Mesendoderm (in vitro differentiated cells): ENCODE data around the gene ROBO2.

ENCODE experiments used
- DNase-seq: peaks from one replicate; pipeline ENCODE4 v3.0.0; 2013
- H2AK5ac ChIP-seq: 2 replicates; pipeline ENCODE4 v1.6.1; 2013; ENCODE audit warnings: low read length, inconsistent platforms
- H2BK120ac ChIP-seq: 2 replicates; pipeline ENCODE4 v1.6.1; 2013; ENCODE audit warnings: low read depth, mild to moderate bottlenecking, low read length, moderate library complexity, mixed read lengths
- H2BK15ac ChIP-seq: replicated peaks from 2 replicates; pipeline ENCODE4 v1.6.1; 2013; ENCODE audit warnings: low read depth, mild to moderate bottlenecking, moderate library complexity
- H2BK5ac ChIP-seq: 2 replicates; pipeline ENCODE4 v1.6.1; 2013; ENCODE audit warnings: low read length, inconsistent platforms
- H3K18ac ChIP-seq: 2 replicates; pipeline ENCODE4 v1.6.1; 2013; ENCODE audit warnings: mild to moderate bottlenecking, low read length, mixed read lengths
- H3K23ac ChIP-seq: one replicate; pipeline ENCODE4 v1.6.1; 2013; ENCODE audit warnings: low read length
- H3K27ac ChIP-seq: 2 replicates; pipeline ENCODE4 v1.5.1; 2013; ENCODE audit warnings: low read depth, mild to moderate bottlenecking, inconsistent platforms, low read length, moderate library complexity
- H3K27me3 ChIP-seq: 2 replicates; pipeline ENCODE4 v1.6.1; 2013; ENCODE audit warnings: low read length, control low read depth, mild to moderate bottlenecking, inconsistent platforms; ENCODE audit not compliant: insufficient read depth, poor library complexity
- H3K36me3 ChIP-seq: 2 replicates; pipeline ENCODE4 v1.6.1; 2013; ENCODE audit warnings: low read length, inconsistent platforms; ENCODE audit not compliant: control insufficient read depth, insufficient read depth
- H3K4ac ChIP-seq: one replicate; pipeline ENCODE4 v1.6.1; 2013; ENCODE audit warnings: low read depth, mild to moderate bottlenecking, low read length, moderate library complexity
- H3K4me1 ChIP-seq: 2 replicates; pipeline ENCODE4 v1.6.1; 2013; ENCODE audit warnings: low read depth, low read length, inconsistent platforms; ENCODE audit not compliant: control insufficient read depth
- H3K4me2 ChIP-seq: 2 replicates; pipeline ENCODE4 v1.6.1; 2013; ENCODE audit warnings: low read length
- H3K4me3 ChIP-seq: 2 replicates; pipeline ENCODE4 v1.5.1; 2013; ENCODE audit warnings: mild to moderate bottlenecking, low read length
- H3K56ac ChIP-seq: one replicate; pipeline ENCODE4 v1.6.1; 2013; ENCODE audit warnings: low read length
- H3K79me1 ChIP-seq: 2 replicates; pipeline ENCODE4 v1.6.1; 2013; ENCODE audit warnings: low read length, inconsistent platforms
- H3K79me2 ChIP-seq: 2 replicates; pipeline ENCODE4 v1.6.1; 2013; ENCODE audit warnings: mild to moderate bottlenecking, low read length; ENCODE audit not compliant: control insufficient read depth, insufficient read depth
- H3K9ac ChIP-seq: 2 replicates; pipeline ENCODE4 v1.6.1; 2013; ENCODE audit warnings: low read length, inconsistent platforms
- H4K5ac ChIP-seq: one replicate; pipeline ENCODE4 v1.6.1; 2013; ENCODE audit warnings: low read length
- H4K8ac ChIP-seq: one replicate; pipeline ENCODE4 v1.6.1; 2013; ENCODE audit warnings: low read depth, mild to moderate bottlenecking, control low read depth, low read length, moderate library complexity
- WGBS: extraction: QIAGEN DNeasy Blood & Tissue Kit; methylation state at CpG from one replicate; pipeline ENCODE4 v1.1.7; 2013; ENCODE audit warnings: low lambda C conversion rate, missing lambda C conversion rate; ENCODE audit not compliant: insufficient coverage; ENCODE audit errors: extremely low coverage; 5-methylcytosine and 5-hydroxymethylcytosine counted together

Gene ROBO2

DNA sequence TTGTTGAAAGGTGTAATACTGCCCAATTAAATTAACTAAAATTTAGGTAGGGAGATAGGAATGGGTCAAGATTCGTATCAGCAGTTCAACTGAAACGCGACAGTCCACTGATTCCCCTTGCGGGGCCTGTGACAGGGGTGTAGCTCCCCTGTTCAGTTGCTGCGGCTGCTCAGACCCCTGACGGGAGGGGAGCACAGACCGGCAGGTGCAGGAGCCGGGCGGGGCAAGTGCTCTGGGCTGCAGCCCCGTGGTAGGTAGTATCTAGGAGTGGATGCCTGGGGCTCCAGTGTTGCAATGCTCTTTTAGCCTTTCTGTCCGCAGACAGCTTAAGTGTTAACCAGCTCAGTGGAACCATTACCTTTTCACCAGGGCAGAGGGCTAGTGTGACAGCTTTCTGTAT is 164.9 kb downstream of the ROBO2 start:
- Histone ChIP-seq H3K79me1 (no peaks in the 10 kb centered on the region), H3K79me2 (no peaks in the 10 kb centered on the region), H4K8ac (no peak overlapping the region), H3K4me1 (no peaks in the 10 kb centered on the region), H3K56ac (no peak overlapping the region), H3K9ac (no peak overlapping the region), H3K36me3 (no peaks in the 10 kb centered on the region), H2BK5ac (no peak overlapping the region), H2AK5ac (no peak overlapping the region), H3K27me3 (no peaks in the 10 kb centered on the region), H3K27ac (no peak overlapping the region), H4K5ac (no peak overlapping the region), H2BK120ac (no peak overlapping the region), H3K18ac (no peak overlapping the region), H3K4me3 (no peak overlapping the region), H3K23ac (no peak overlapping the region), H3K4ac (no peak overlapping the region), H3K4me2 (no peak overlapping the region), H2BK15ac (no peak overlapping the region)
- WGBS: no CpG with 5 or more reads among the region's 11 CpGs
- no peak for DNase-seq

- Histone ChIP-seq H3K9ac (no peak overlapping the region), H3K18ac (no peak overlapping the region), H3K56ac (no peak overlapping the region), H4K8ac (no peak overlapping the region), H2BK120ac (no peak overlapping the region), H3K4ac (no peak overlapping the region), H3K27ac (no peak overlapping the region), H3K79me2 (no peaks in the 10 kb centered on the region), H3K4me2 (no peak overlapping the region), H2BK5ac (no peak overlapping the region), H4K5ac (no peak overlapping the region), H3K4me3 (no peak overlapping the region), H3K79me1 (no peaks in the 10 kb centered on the region), H3K36me3 (no peaks in the 10 kb centered on the region), H3K23ac (no peak overlapping the region), H2AK5ac (no peak overlapping the region), H3K27me3 (no peaks in the 10 kb centered on the region), H3K4me1 (no peaks in the 10 kb centered on the region), H2BK15ac (no peak overlapping the region)
- DNase-seq: no peak
- WGBS: no CpG with 5 or more reads among the region's 8 CpGs
Measured at GRCh38 chr3:77207753-77208152, 167.9 kb downstream of the ROBO2 start.

GRCh38 chr3:77222701-77223100 is 182.8 kb downstream of the ROBO2 start:
- no peak overlapping the region for H4K5ac ChIP-seq
- H2BK5ac ChIP-seq: no peak overlapping the region
- H3K27ac ChIP-seq: no peak overlapping the region
- H3K18ac ChIP-seq: no peak overlapping the region
- no peak overlapping the region for H3K56ac ChIP-seq
- no peak overlapping the region for H3K4ac ChIP-seq
- no peak overlapping the region for H2BK120ac ChIP-seq
- no peak overlapping the region for H3K4me2 ChIP-seq
- H3K36me3 ChIP-seq: no peaks in the 10 kb centered on the region
- no peak overlapping the region for H4K8ac ChIP-seq
- H3K79me2 ChIP-seq: no peaks in the 10 kb centered on the region
- DNase-seq: no peak
- H3K27me3 ChIP-seq: no peaks in the 10 kb centered on the region
- H3K9ac ChIP-seq: no peak overlapping the region
- no CpG with 5 or more reads among the region's 3 CpGs for WGBS
- H3K79me1 ChIP-seq: no peaks in the 10 kb centered on the region
- no peak overlapping the region for H3K4me3 ChIP-seq
- no peak overlapping the region for H3K23ac ChIP-seq
- H2AK5ac ChIP-seq: no peak overlapping the region
- H3K4me1 ChIP-seq: no peaks in the 10 kb centered on the region
- H2BK15ac ChIP-seq: no peak overlapping the region

- Histone ChIP-seq H3K9ac (no peak overlapping the region), H3K23ac (no peak overlapping the region), H3K79me1 (no peaks in the 10 kb centered on the region), H3K27me3 (no peaks in the 10 kb centered on the region), H3K4me2 (no peak overlapping the region), H4K5ac (no peak overlapping the region), H3K27ac (no peak overlapping the region), H2BK120ac (no peak overlapping the region), H2BK15ac (no peak overlapping the region), H3K36me3 (no peaks in the 10 kb centered on the region), H3K4me3 (no peak overlapping the region), H3K18ac (no peak overlapping the region), H3K79me2 (no peaks in the 10 kb centered on the region), H3K4ac (no peak overlapping the region), H3K4me1 (no peaks in the 10 kb centered on the region), H2BK5ac (no peak overlapping the region), H2AK5ac (no peak overlapping the region), H4K8ac (no peak overlapping the region), H3K56ac (no peak overlapping the region)
- no CpG with 5 or more reads among the region's 2 CpGs for WGBS
- DNase-seq: no peak
Measured at GRCh38 chr3:77227567-77227966, 187.7 kb downstream of the ROBO2 start.

- Histone ChIP-seq H3K4me3 (no peak overlapping the region), H3K9ac (no peak overlapping the region), H2BK15ac (no peak overlapping the region), H3K56ac (no peak overlapping the region), H3K27ac (no peak overlapping the region), H4K5ac (no peak overlapping the region), H2AK5ac (no peak overlapping the region), H2BK5ac (no peak overlapping the region), H3K4ac (no peak overlapping the region), H3K23ac (no peak overlapping the region), H3K36me3 (no peaks in the 10 kb centered on the region), H3K79me2 (no peaks in the 10 kb centered on the region), H3K18ac (no peak overlapping the region), H3K27me3 (no peaks in the 10 kb centered on the region), H3K4me2 (no peak overlapping the region), H4K8ac (no peak overlapping the region), H3K79me1 (no peaks in the 10 kb centered on the region), H3K4me1 (no peaks in the 10 kb centered on the region), H2BK120ac (no peak overlapping the region)
- no peak for DNase-seq
- no CpG with 5 or more reads among the region's 2 CpGs for WGBS
Measured at GRCh38 chr3:77232557-77232956, 192.7 kb downstream of the ROBO2 start.

- Histone ChIP-seq H3K36me3 (no peaks in the 10 kb centered on the region), H3K27me3 (no peaks in the 10 kb centered on the region), H3K79me2 (no peaks in the 10 kb centered on the region), H3K9ac (no peak overlapping the region), H4K8ac (no peak overlapping the region), H3K79me1 (no peaks in the 10 kb centered on the region), H3K4me2 (no peak overlapping the region), H3K23ac (no peak overlapping the region), H2BK120ac (no peak overlapping the region), H3K56ac (no peak overlapping the region), H2BK15ac (no peak overlapping the region), H3K18ac (no peak overlapping the region), H3K4me3 (no peak overlapping the region), H4K5ac (no peak overlapping the region), H2AK5ac (no peak overlapping the region), H3K4me1 (no peaks in the 10 kb centered on the region), H3K27ac (no peak overlapping the region), H2BK5ac (no peak overlapping the region), H3K4ac (no peak overlapping the region)
- no peak for DNase-seq
- WGBS: no CpG with 5 or more reads among the region's 2 CpGs
Measured at GRCh38 chr3:77234004-77234403, 194.1 kb downstream of the ROBO2 start.
